ENCODE data around the gene MLPH. TPM values are rescaled to one million over a fixed set of nuclear protein-coding genes. Genes with fewer than 3 reads are reported as not detected.

Gene MLPH
- total and polyA plus RNA-seq, 8 donors, result 61.3 to 657 (median 344) TPM

DNA sequence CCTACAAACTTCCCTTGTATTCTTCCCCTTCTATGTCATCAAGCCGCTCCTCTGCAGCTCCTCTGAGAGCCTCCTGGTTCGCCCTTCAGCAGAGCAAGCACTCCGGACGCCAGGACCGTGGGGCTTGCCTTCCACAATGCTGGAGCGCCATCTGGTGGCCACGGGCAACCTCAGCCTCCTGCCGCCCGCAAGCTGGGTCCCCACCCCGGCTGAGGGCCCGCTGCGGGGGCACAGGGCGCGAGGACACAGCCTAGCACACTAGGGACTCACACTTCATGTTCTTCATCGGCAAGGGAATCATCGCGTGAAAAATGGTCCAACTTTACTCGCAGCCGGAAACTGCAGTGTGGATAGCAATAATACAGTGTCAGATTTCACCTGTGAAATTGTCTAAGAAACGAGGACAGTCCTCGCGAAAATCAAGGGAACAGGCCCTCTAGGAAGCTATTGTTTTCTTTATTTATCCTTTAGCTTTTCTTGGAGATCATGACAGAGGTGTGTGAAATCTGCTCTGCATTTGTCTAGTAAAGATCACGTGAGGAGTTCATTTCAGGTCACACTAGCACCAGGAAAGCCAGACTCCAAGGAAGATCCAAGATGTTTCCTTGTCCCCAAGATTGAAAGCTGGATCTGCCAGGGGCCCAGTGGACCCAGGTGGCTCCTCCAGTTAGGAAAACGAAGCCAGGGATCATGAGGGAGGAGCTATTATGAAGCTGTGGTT lies 85.1 kb downstream of the MLPH start:
- Histone ChIP-seq H3K9me3 (no peaks in the 10 kb centered on the region), H3K4me1 (peaks cover 21 to 38% (median 29%) of the 10 kb centered on the region in 4 donors), H3K4me3 (no peak overlapping the region), H3K36me3 (peaks cover 0 to 8% (median 7%) of the 10 kb centered on the region in 4 donors), H3K27ac (peak overlapping the region in 1 of 5 donors; percentile 0), H3K27me3 (peaks cover 0 to 4% (median 0%) of the 10 kb centered on the region in 3 donors)
- intact Hi-C loops (cut with DNase I; ENCODE audit: low total_unique reads), result loop anchor here (5.0 kb wide), 2 partner anchors 60 to 100 kb away; no protein-coding TSS in a partner anchor
- WGBS, 5 donors, result 6 to 8% (median 8%) methylated on average over 19 to 24 of the region's 24 CpGs
- TF ChIP-seq, protein P1, sequence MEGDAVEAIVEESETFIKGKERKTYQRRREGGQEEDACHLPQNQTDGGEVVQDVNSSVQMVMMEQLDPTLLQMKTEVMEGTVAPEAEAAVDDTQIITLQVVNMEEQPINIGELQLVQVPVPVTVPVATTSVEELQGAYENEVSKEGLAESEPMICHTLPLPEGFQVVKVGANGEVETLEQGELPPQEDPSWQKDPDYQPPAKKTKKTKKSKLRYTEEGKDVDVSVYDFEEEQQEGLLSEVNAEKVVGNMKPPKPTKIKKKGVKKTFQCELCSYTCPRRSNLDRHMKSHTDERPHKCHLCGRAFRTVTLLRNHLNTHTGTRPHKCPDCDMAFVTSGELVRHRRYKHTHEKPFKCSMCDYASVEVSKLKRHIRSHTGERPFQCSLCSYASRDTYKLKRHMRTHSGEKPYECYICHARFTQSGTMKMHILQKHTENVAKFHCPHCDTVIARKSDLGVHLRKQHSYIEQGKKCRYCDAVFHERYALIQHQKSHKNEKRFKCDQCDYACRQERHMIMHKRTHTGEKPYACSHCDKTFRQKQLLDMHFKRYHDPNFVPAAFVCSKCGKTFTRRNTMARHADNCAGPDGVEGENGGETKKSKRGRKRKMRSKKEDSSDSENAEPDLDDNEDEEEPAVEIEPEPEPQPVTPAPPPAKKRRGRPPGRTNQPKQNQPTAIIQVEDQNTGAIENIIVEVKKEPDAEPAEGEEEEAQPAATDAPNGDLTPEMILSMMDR (IDR thresholded peaks at IDR 0.05), result peak in 5 of 7 experiments; percentile 94 to 98 (median 97)
- TF ChIP-seq POLR2AphosphoS5 (IDR thresholded peaks at IDR 0.05) (peak in 1 of 3 donors; percentile 83), POLR2A (IDR thresholded peaks at IDR 0.05) (no peak)
- peak; percentile 92 to 96 for DNase-seq

- H3K27ac ChIP-seq, result no peak overlapping the region
- TF ChIP-seq, protein P1 (IDR thresholded peaks at IDR 0.05), result no peak
- TF ChIP-seq EP300 (IDR thresholded peaks at IDR 0.05) (no peak), POLR2AphosphoS5 (IDR thresholded peaks at IDR 0.05) (no peak), POLR2A (IDR thresholded peaks at IDR 0.05) (no peak)
- no peaks in the 10 kb centered on the region for H3K9me3 ChIP-seq
- no peak overlapping the region for H3K4me3 ChIP-seq
- intact Hi-C loops (cut with DNase I; ENCODE audit: low total_unique reads), result loop anchor here (5.0 kb wide), 2 partner anchors 60 to 100 kb away; no protein-coding TSS in a partner anchor
- DNase-seq, result no peak
- peaks cover 21 to 38% (median 29%) of the 10 kb centered on the region in 4 donors for H3K4me1 ChIP-seq
- H3K36me3 ChIP-seq, result peaks cover 0 to 14% (median 12%) of the 10 kb centered on the region in 4 donors
- WGBS, 5 donors, result 70 to 77% (median 74%) methylated on average over 4 of the region's 4 CpGs
- peaks cover 0 to 4% (median 0%) of the 10 kb centered on the region in 3 donors for H3K27me3 ChIP-seq
These were observed 85.7 kb downstream of the MLPH start for GRCh38 chr2:237572742-237573101.

GRCh38 chr2:237573721-237574415 lies 86.8 kb downstream of the MLPH start:
- peaks cover 0 to 16% (median 13%) of the 10 kb centered on the region in 4 donors for H3K36me3 ChIP-seq
- intact Hi-C loops (cut with DNase I; ENCODE audit: low total_unique reads), result loop anchor here (5.0 kb wide), 2 partner anchors 62 to 102 kb away; no protein-coding TSS in a partner anchor
- H3K4me1 ChIP-seq, result peaks cover 21 to 38% (median 29%) of the 10 kb centered on the region in 4 donors
- no peak overlapping the region for H3K4me3 ChIP-seq
- H3K27ac ChIP-seq, result peak overlapping the region in 1 of 5 donors; percentile 58
- 75 to 83% (median 79%) methylated on average over 8 of the region's 8 CpGs for WGBS, 5 donors
- no peaks in the 10 kb centered on the region for H3K27me3 ChIP-seq
- no peak for TF ChIP-seq EP300 (IDR thresholded peaks at IDR 0.05)
- TF ChIP-seq POLR2A (IDR thresholded peaks at IDR 0.05), result no peak
- TF ChIP-seq, protein P1 (IDR thresholded peaks at IDR 0.05), result no peak
- TF ChIP-seq POLR2AphosphoS5 (IDR thresholded peaks at IDR 0.05), result no peak
- DNase-seq, result no peak
- no peaks in the 10 kb centered on the region for H3K9me3 ChIP-seq

- no peaks in the 10 kb centered on the region for H3K9me3 ChIP-seq
- H3K27me3 ChIP-seq, result no peaks in the 10 kb centered on the region
- peaks cover 0 to 16% (median 13%) of the 10 kb centered on the region in 4 donors for H3K36me3 ChIP-seq
- no peak overlapping the region for H3K4me3 ChIP-seq
- DNase-seq, result no peak
- TF ChIP-seq EP300 (IDR thresholded peaks at IDR 0.05), result no peak
- TF ChIP-seq POLR2A (IDR thresholded peaks at IDR 0.05), result no peak
- TF ChIP-seq, protein P1 (IDR thresholded peaks at IDR 0.05), result no peak
- no peak for TF ChIP-seq POLR2AphosphoS5 (IDR thresholded peaks at IDR 0.05)
- H3K27ac ChIP-seq, result peak overlapping the region in 4 of 5 donors; percentile 58 to 82 (median 61)
- WGBS, 5 donors, result 81 to 94% (median 90%) methylated on average over 7 to 9 of the region's 9 CpGs
- peaks cover 21 to 38% (median 29%) of the 10 kb centered on the region in 4 donors for H3K4me1 ChIP-seq
- intact Hi-C loops (cut with DNase I; ENCODE audit: low total_unique reads), result loop anchor here (5.0 kb wide), 2 partner anchors 62 to 102 kb away; no protein-coding TSS in a partner anchor
These were observed 87.4 kb downstream of the MLPH start for GRCh38 chr2:237574467-237574866.
